HepG2 (cell line): ENCODE data around the gene TECPR1. TPM values are rescaled to one million over a fixed set of nuclear protein-coding genes. Genes with fewer than 3 reads are reported as not detected.

ENCODE experiments used
- ATF5 ChIP-seq: sonication (generic); formaldehyde crosslinking; IDR thresholded peaks from 2 replicates; pipeline ENCODE4 v1.4.0; 2020; ENCODE audit warnings: mild to moderate bottlenecking, low read depth, missing genetic modification reagents
- BCL3 ChIP-seq: sonication (generic); formaldehyde crosslinking; IDR thresholded peaks from 2 replicates; pipeline ENCODE4 v1.5.1; 2020; ENCODE audit warnings: mild to moderate bottlenecking, missing genetic modification reagents, moderate library complexity
- CAMTA2 ChIP-seq: sonication (generic); formaldehyde crosslinking; IDR thresholded peaks from 2 replicates; pipeline ENCODE4 v1.4.0; 2020; ENCODE audit warnings: mild to moderate bottlenecking, missing genetic modification reagents, borderline replicate concordance
- CBFB ChIP-seq: sonication (generic); formaldehyde crosslinking; IDR thresholded peaks from 2 replicates; pipeline ENCODE4 v1.4.0; 2020; ENCODE audit warnings: missing genetic modification reagents
- CHD4 ChIP-seq: fragments of 200-600 bp; sonication (generic); IDR thresholded peaks from 2 replicates; pipeline ENCODE4 v1.7.0; 2017; ENCODE audit warnings: mild to moderate bottlenecking, low read length, borderline replicate concordance
- CREM ChIP-seq, 2 experiments: sonication (generic) in 1 of 2; formaldehyde crosslinking in 1 of 2; IDR thresholded peaks; 2 replicates each; pipeline versions ENCODE4 v1.4.0 to v1.6.1; 2016 to 2020; ENCODE audit warnings: antibody characterized with exemption in 1 of 2, mild to moderate bottlenecking in 1 of 2, missing genetic modification reagents in 1 of 2
- CTCF ChIP-seq: sonication (generic); formaldehyde crosslinking; IDR thresholded peaks from 2 replicates; pipeline ENCODE4 v1.5.0; 2020; ENCODE audit warnings: mild to moderate bottlenecking, missing genetic modification reagents, moderate library complexity
- ETV6 ChIP-seq: sonication (generic); formaldehyde crosslinking; conservative IDR thresholded peaks from 2 replicates; pipeline ENCODE4 v1.4.0; 2020; ENCODE audit warnings: missing genetic modification reagents
- HNF1B ChIP-seq: sonication (generic); formaldehyde crosslinking; IDR thresholded peaks from 2 replicates; pipeline ENCODE4 v1.5.1; 2020; ENCODE audit warnings: mild to moderate bottlenecking, moderate library complexity, missing genetic modification reagents
- KLF16 ChIP-seq, 2 experiments: sonication (generic) in 1 of 2; formaldehyde crosslinking in 1 of 2; IDR thresholded peaks; 2 replicates each; pipeline versions ENCODE4 v1.6.1 to v1.8.0; 2016 to 2023; ENCODE audit warnings: missing genetic modification reagents in 2 of 2, missing compliant biosample characterization in 1 of 2
- MAX ChIP-seq: IDR thresholded peaks from 2 replicates; pipeline ENCODE4 v1.6.1; 2012; ENCODE audit warnings: inconsistent platforms
- MEIS1 ChIP-seq: sonication (generic); formaldehyde crosslinking; IDR thresholded peaks from 2 replicates; pipeline ENCODE4 v1.9.0; 2021; ENCODE audit warnings: mild to moderate bottlenecking, missing genetic modification reagents, moderate library complexity, borderline replicate concordance
- POLR2AphosphoS2 ChIP-seq: IDR thresholded peaks from 2 replicates; pipeline ENCODE4 v1.6.1; 2011; ENCODE audit warnings: low read depth, low read length, improper control_type of control experiment
- SAFB2 ChIP-seq: sonication (generic); formaldehyde crosslinking; IDR thresholded peaks from 2 replicates; pipeline ENCODE4 v1.5.1; 2020; ENCODE audit warnings: missing genetic modification reagents, low read depth, mild to moderate bottlenecking, borderline replicate concordance
- SALL2 ChIP-seq: sonication (generic); formaldehyde crosslinking; IDR thresholded peaks from 2 replicates; pipeline ENCODE4 v1.8.1; 2023; ENCODE audit warnings: mild to moderate bottlenecking, missing genetic modification reagents, inconsistent platforms
- SOX5 ChIP-seq: IDR thresholded peaks from 2 replicates; pipeline ENCODE4 v1.6.1; 2016; ENCODE audit warnings: borderline replicate concordance
- TFAP4 ChIP-seq: sonication (generic); IDR thresholded peaks from 2 replicates; pipeline ENCODE4 v1.6.1; 2016; ENCODE audit warnings: low read depth, borderline replicate concordance
- ZBTB46 ChIP-seq: sonication (generic); formaldehyde crosslinking; IDR thresholded peaks from 2 replicates; pipeline ENCODE4 v1.4.0; 2020; ENCODE audit warnings: mild to moderate bottlenecking, missing genetic modification reagents, borderline replicate concordance
- ZNF792 ChIP-seq: IDR thresholded peaks from 2 replicates; pipeline ENCODE4 v1.6.1; 2016
- polyA plus RNA-seq, 8 experiments: library from polyadenylated mRNA; depleted of rRNA in 3 of 8; stranded (reverse) in 7 of 8; unstranded in 1 of 8; fragments of >200 nt; fragmentation: Illumina TruSeq in 4 of 8; extraction: Trizol in 4 of 8; gene quantifications; 2 replicates each; pipeline versions ENCODE4 v1.2.1 to v1.2.3, GENCODE V29; 2011 to 2016; ENCODE audit warnings: low read depth in 4 of 8, missing spikeins in 1 of 8, mixed read lengths in 1 of 8; ENCODE audit not compliant: insufficient read depth in 1 of 8
- total RNA-seq, 5 experiments: library from RNA; depleted of rRNA; stranded (reverse); fragments of >200 nt; fragmentation: Illumina TruSeq; extraction: Trizol; gene quantifications; 2 replicates each; pipeline ENCODE4 v1.2.3, GENCODE V29; 2016; ENCODE audit warnings: low read depth in 1 of 5

Gene TECPR1
- total and polyA plus RNA-seq, 2 of the 13 experiments (the other 11 are each of a cell fraction or from before 2014, with no cell fraction given) = 2.3 to 6.3 TPM

- TF ChIP-seq MAX (peak; percentile 93), CAMTA2 (CRISPR knock-in tag) (no peak), SAFB2 (no peak), BCL3 (CRISPR knock-in tag) (no peak), ATF5 (CRISPR knock-in tag) (no peak), ZBTB46 (CRISPR knock-in tag) (peak; percentile 96), CREM (IDR thresholded peaks at IDR 0.05) (peak; percentile 51; the same call in 1 of the 2 replicates), CREM (CRISPR knock-in tag; IDR thresholded peaks at IDR 0.05) (no peak), MEIS1 (CRISPR knock-in tag) (0 out of 2 replicates have a peak, but pooled peaks have one; percentile 17), SALL2 (CRISPR knock-in tag) (0 out of 2 replicates have a peak, but pooled peaks have one; percentile 60), CHD4 (no peak), HNF1B (peak; percentile 78; the same call in 1 of the 2 replicates), ZNF792 (CRISPR knock-in tag) (peak; percentile 47; the same call in 1 of the 2 replicates), ETV6 (no peak), KLF16 (CRISPR knock-in tag; IDR thresholded peaks at IDR 0.05) (0 out of 4 replicates have a peak, but pooled peaks of 1 of the 2 experiments have one; percentile 31), TFAP4 (no peak), POLR2AphosphoS2 (no peak), CBFB (peak; percentile 58; the same call in 1 of the 2 replicates), SOX5 (CRISPR knock-in tag) (no peak), CTCF (CRISPR knock-in tag) (peak; percentile 55)
Observed at GRCh38 chr7:98211676-98212531, 40.1 kb downstream of the TECPR1 start (continued).
